ENCODE data around the gene FOXP1.

DNA sequence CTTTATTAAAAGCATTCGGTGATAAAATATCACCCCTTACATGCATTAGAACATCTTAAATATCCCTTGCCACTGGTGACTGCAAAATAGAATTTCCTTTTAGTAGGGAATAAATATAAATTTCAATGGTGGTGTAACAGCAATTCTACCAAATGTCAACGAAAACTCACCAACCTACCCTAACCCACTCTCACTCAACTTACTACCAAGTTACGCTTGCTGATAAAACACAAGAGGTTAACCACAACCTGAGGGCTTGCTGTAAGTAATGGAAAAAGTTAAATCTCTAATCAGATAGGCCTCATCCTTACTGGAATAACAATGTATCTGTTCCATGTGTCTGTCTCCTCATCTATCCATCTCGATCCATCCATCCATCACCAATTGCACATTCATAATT, 274.7 kb downstream of the FOXP1 start:
- TF ChIP-seq, protein P1, sequence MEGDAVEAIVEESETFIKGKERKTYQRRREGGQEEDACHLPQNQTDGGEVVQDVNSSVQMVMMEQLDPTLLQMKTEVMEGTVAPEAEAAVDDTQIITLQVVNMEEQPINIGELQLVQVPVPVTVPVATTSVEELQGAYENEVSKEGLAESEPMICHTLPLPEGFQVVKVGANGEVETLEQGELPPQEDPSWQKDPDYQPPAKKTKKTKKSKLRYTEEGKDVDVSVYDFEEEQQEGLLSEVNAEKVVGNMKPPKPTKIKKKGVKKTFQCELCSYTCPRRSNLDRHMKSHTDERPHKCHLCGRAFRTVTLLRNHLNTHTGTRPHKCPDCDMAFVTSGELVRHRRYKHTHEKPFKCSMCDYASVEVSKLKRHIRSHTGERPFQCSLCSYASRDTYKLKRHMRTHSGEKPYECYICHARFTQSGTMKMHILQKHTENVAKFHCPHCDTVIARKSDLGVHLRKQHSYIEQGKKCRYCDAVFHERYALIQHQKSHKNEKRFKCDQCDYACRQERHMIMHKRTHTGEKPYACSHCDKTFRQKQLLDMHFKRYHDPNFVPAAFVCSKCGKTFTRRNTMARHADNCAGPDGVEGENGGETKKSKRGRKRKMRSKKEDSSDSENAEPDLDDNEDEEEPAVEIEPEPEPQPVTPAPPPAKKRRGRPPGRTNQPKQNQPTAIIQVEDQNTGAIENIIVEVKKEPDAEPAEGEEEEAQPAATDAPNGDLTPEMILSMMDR (IDR thresholded peaks at IDR 0.05; ENCODE audit: low read depth, low read length) = no peak
- no peak for TF ChIP-seq EZH2phosphoT487 (IDR thresholded peaks at IDR 0.05; ENCODE audit: low read depth)

Data from OCI-LY3 (cell line).